ENCODE results near the gene TSHR. TPM values are rescaled to one million over a fixed set of nuclear protein-coding genes. Genes with fewer than 3 reads are reported as not detected.
"Not testable (repeated sequence)": the region's sequence is repeated elsewhere in the genome, so short reads cannot be mapped to it uniquely, and the experiment has no call there.

The TSHR gene
- total and polyA plus RNA-seq, 3 donors from 2014 or later: 0.87 to 0.88 TPM; not detected in 1

- Histone ChIP-seq H3K27me3 (no peaks in the 10 kb centered on the region), H3K4me3 (no peak overlapping the region), H3K27ac (no peak overlapping the region), H3K9me3 (no peaks in the 10 kb centered on the region), H3K36me3 (ENCODE audit: low read depth, missing control alignments) (no peaks in the 10 kb centered on the region), H3K4me1 (no peaks in the 10 kb centered on the region)
- intact Hi-C loops (cut with DNase I; ENCODE audit: low total_unique reads): no loop called here
- no peak for DNase-seq
- WGBS, 2 donors: 72 to 76% methylated on average over 2 of the region's 2 CpGs
- TF ChIP-seq CTCF (IDR thresholded peaks at IDR 0.05) (no peak), POLR2A (IDR thresholded peaks at IDR 0.05) (no peak)
Observed at GRCh38 chr14:81009346-81009745, 53.9 kb downstream of the TSHR start.

GRCh38 chr14:81018251-81018650 is 62.8 kb downstream of the TSHR start:
- Histone ChIP-seq H3K4me1 (no peaks in the 10 kb centered on the region), H3K4me3 (no peak overlapping the region)
- DNase-seq: no peak

GRCh38 chr14:81018684-81019083 is 63.3 kb downstream of the TSHR start:
- TF ChIP-seq CTCF (IDR thresholded peaks at IDR 0.05) (no peak), POLR2A (IDR thresholded peaks at IDR 0.05) (no peak)
- no peak overlapping the region for H3K27ac ChIP-seq
- intact Hi-C loops (cut with DNase I; ENCODE audit: low total_unique reads): no loop called here

More at GRCh38 chr14:81018251-81018650, 62.8 kb downstream of the TSHR start:
- WGBS, 2 donors: 65 to 67% methylated on average over 3 of the region's 3 CpGs
- Histone ChIP-seq H3K27ac (no peak overlapping the region), H3K36me3 (ENCODE audit: low read depth, missing control alignments) (no peaks in the 10 kb centered on the region), H3K27me3 (no peaks in the 10 kb centered on the region), H3K9me3 (no peaks in the 10 kb centered on the region)
- no peak for TF ChIP-seq CTCF (IDR thresholded peaks at IDR 0.05)
- TF ChIP-seq POLR2A (IDR thresholded peaks at IDR 0.05): no peak
- intact Hi-C loops (cut with DNase I; ENCODE audit: low total_unique reads): no loop called here

GRCh38 chr14:81019113-81019512 is 63.7 kb downstream of the TSHR start:
- H3K36me3 ChIP-seq (ENCODE audit: low read depth, missing control alignments); H3K4me1 ChIP-seq; intact Hi-C loops (cut with DNase I; ENCODE audit: low total_unique reads); DNase-seq; H3K27ac ChIP-seq; H3K4me3 ChIP-seq; H3K9me3 ChIP-seq; H3K27me3 ChIP-seq: not testable (repeated sequence)
- 83 to 95% methylated on average over 2 of the region's 2 CpGs for whole genome bisulfite sequencing, 2 donors

More at GRCh38 chr14:81018684-81019083, 63.3 kb downstream of the TSHR start:
- H3K9me3 ChIP-seq: no peaks in the 10 kb centered on the region
- H3K4me3 ChIP-seq: no peak overlapping the region
- no peaks in the 10 kb centered on the region for H3K4me1 ChIP-seq
- no peaks in the 10 kb centered on the region for H3K27me3 ChIP-seq
- no peak for DNase-seq
- H3K36me3 ChIP-seq (ENCODE audit: low read depth, missing control alignments): no peaks in the 10 kb centered on the region
- WGBS, 2 donors: 65 to 84% methylated on average over 1 of the region's 1 CpG

- Histone ChIP-seq H3K36me3 (ENCODE audit: low read depth, missing control alignments) (no peaks in the 10 kb centered on the region), H3K27me3 (no peaks in the 10 kb centered on the region), H3K4me3 (no peak overlapping the region), H3K4me1 (no peaks in the 10 kb centered on the region), H3K27ac (no peak overlapping the region), H3K9me3 (no peaks in the 10 kb centered on the region)
- intact Hi-C loops (cut with DNase I; ENCODE audit: low total_unique reads): no loop called here
- TF ChIP-seq CTCF (IDR thresholded peaks at IDR 0.05) (no peak), POLR2A (IDR thresholded peaks at IDR 0.05) (no peak)
- no peak for DNase-seq
Observed at GRCh38 chr14:81023095-81023710, 67.8 kb downstream of the TSHR start.
